Measurements from ENCODE around the gene IGFBP6.

GRCh38 chr12:53067993-53068770 is 29.3 kb upstream of the IGFBP6 start:
- TF ChIP-seq CREB1 (IDR thresholded peaks at IDR 0.05): no peak
- no peak for TF ChIP-seq CREB1 (CRISPR knock-in tag; IDR thresholded peaks at IDR 0.05)
- TF ChIP-seq ZFP30 (CRISPR knock-in tag; IDR thresholded peaks at IDR 0.05; ENCODE audit: borderline replicate concordance): no peak
- TF ChIP-seq BCL6 (CRISPR knock-in tag; IDR thresholded peaks at IDR 0.05): no peak
- no peak for TF ChIP-seq CTCF (IDR thresholded peaks at IDR 0.05 in 2 of 3, conservative IDR thresholded peaks at IDR 0.05 in 1 of 3; ENCODE audit: insufficient read depth in 2 of 3, low read depth in 1 of 3, low read length in 3 of 3)
- no peak for TF ChIP-seq ZNF239 (CRISPR knock-in tag; IDR thresholded peaks at IDR 0.05)
- no peak for TF ChIP-seq TOE1 (IDR thresholded peaks at IDR 0.05; ENCODE audit: borderline replicate concordance)
- no peak for TF ChIP-seq TOE1 (CRISPR knock-in tag; IDR thresholded peaks at IDR 0.05; ENCODE audit: borderline replicate concordance, low read depth)
- TF ChIP-seq CBX8 (IDR thresholded peaks at IDR 0.05; ENCODE audit: borderline replicate concordance, extremely low read depth, low read depth, low read length, poor library complexity, severe bottlenecking): no peak
- no peak for TF ChIP-seq NCOA2 (IDR thresholded peaks at IDR 0.05; ENCODE audit: partially characterized antibody in 2 of 2)
- TF ChIP-seq E2F1 (CRISPR knock-in tag; IDR thresholded peaks at IDR 0.05): no peak
- TF ChIP-seq POLR3G (IDR thresholded peaks at IDR 0.05; ENCODE audit: extremely low read depth, insufficient read length, insufficient replicate concordance): no peak
